ENCODE measurements around the gene IER3IP1.

DNA sequence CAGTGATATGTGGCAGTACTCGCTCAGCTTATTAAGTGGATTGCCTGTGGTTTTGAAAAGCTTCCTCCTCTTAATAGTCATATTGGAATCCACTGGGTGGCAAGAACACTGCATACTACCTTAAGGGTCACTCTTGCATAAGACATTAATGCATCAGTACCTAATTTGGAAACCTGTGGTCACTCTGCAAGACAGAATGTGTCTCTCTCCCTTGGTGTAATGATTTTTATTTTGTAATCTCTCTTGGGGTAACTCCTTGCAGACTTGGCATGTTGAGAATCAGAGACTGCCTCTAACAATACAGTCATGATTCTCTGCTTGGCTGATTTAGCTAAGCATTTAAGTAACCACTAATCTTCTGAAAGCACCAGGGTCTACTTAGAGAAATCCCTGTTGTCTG, 33.0 kb upstream of the IER3IP1 start:
- TF ChIP-seq POLR2A (IDR thresholded peaks at IDR 0.05) = no peak
- TF ChIP-seq, protein P1, sequence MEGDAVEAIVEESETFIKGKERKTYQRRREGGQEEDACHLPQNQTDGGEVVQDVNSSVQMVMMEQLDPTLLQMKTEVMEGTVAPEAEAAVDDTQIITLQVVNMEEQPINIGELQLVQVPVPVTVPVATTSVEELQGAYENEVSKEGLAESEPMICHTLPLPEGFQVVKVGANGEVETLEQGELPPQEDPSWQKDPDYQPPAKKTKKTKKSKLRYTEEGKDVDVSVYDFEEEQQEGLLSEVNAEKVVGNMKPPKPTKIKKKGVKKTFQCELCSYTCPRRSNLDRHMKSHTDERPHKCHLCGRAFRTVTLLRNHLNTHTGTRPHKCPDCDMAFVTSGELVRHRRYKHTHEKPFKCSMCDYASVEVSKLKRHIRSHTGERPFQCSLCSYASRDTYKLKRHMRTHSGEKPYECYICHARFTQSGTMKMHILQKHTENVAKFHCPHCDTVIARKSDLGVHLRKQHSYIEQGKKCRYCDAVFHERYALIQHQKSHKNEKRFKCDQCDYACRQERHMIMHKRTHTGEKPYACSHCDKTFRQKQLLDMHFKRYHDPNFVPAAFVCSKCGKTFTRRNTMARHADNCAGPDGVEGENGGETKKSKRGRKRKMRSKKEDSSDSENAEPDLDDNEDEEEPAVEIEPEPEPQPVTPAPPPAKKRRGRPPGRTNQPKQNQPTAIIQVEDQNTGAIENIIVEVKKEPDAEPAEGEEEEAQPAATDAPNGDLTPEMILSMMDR (IDR thresholded peaks at IDR 0.05) = no peak
